ENCODE measurements around the gene LRP5. TPM values are rescaled to one million over a fixed set of nuclear protein-coding genes. Genes with fewer than 3 reads are reported as not detected.

Gene LRP5
- total RNA-seq, 2 donors from 2014 or later: 43.3 to 63.6 TPM

DNA sequence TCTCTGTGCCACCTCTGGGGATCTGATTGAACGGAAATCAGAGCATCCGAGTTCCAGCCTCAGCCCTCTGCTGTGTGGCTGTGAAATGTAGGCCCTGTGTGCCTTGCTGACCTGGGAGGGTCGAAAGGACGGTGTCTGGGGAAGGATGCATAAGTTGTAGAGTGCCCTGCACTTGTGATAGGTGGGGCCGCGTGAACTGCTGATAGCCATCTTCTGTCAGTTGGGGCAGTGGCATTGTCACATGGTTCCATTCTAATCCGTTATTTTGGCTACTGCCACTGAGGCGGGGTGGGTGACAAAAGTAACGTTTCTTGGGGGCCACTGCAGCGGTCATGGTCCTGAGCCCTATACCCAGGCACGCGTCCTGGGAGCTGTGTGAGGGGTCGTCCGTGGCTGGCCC, 63.4 kb downstream of the LRP5 start:
- intact Hi-C loops (cut with DNase I): no loop called here
- no peak for TF ChIP-seq POLR2A (IDR thresholded peaks at IDR 0.05)
- TF ChIP-seq, protein P1, sequence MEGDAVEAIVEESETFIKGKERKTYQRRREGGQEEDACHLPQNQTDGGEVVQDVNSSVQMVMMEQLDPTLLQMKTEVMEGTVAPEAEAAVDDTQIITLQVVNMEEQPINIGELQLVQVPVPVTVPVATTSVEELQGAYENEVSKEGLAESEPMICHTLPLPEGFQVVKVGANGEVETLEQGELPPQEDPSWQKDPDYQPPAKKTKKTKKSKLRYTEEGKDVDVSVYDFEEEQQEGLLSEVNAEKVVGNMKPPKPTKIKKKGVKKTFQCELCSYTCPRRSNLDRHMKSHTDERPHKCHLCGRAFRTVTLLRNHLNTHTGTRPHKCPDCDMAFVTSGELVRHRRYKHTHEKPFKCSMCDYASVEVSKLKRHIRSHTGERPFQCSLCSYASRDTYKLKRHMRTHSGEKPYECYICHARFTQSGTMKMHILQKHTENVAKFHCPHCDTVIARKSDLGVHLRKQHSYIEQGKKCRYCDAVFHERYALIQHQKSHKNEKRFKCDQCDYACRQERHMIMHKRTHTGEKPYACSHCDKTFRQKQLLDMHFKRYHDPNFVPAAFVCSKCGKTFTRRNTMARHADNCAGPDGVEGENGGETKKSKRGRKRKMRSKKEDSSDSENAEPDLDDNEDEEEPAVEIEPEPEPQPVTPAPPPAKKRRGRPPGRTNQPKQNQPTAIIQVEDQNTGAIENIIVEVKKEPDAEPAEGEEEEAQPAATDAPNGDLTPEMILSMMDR (IDR thresholded peaks at IDR 0.05): no peak
- WGBS, 2 donors: 89 to 90% methylated on average over 14 of the region's 14 CpGs
- H3K9me3 ChIP-seq: no peaks in the 10 kb centered on the region
- no peaks in the 10 kb centered on the region for H3K36me3 ChIP-seq (replicated peaks in 1 of 2; ENCODE audit: insufficient read depth in 1 of 2, low read depth in 2 of 2)
- H3K4me3 ChIP-seq: no peak overlapping the region
- no peaks in the 10 kb centered on the region for H3K27me3 ChIP-seq
- no peak overlapping the region for H3K27ac ChIP-seq
- peaks cover 46% of the 10 kb centered on the region for H3K4me1 ChIP-seq
- ATAC-seq (no peak), DNase-seq (no peak)

DNA sequence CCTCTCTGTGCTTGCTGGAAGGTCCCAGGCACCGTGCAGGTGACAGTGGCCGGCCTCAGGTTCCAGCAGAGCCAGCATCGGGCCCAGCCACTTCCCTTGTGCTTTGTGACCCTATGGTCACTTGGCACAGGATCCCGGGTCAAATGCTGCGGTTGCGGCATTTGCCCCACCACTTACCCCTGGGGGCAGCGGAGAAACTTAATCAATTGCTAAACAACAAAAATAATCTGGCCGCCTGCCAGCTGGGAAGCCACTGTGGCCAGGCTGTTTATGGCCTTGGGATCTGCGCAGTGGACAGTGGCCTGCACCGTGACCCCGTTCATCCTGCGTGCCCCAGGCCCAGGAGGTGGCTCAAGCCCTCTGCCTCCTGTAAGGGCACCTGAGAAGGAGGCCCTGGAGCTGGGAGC, 65.0 kb downstream of the LRP5 start:
- H3K4me3 ChIP-seq: no peak overlapping the region
- H3K27me3 ChIP-seq: no peaks in the 10 kb centered on the region
- no peak for ATAC-seq
- H3K4me1 ChIP-seq: peaks cover 48% of the 10 kb centered on the region
- WGBS, 2 donors: 63% methylated on average over 12 of the region's 12 CpGs; no CpG with 5 or more reads in 1 of the 2 donors
- no peak overlapping the region for H3K27ac ChIP-seq
- TF ChIP-seq POLR2A (IDR thresholded peaks at IDR 0.05): no peak
- TF ChIP-seq, protein P1 (IDR thresholded peaks at IDR 0.05): no peak
- no peaks in the 10 kb centered on the region for H3K36me3 ChIP-seq (replicated peaks in 1 of 2; ENCODE audit: insufficient read depth in 1 of 2, low read depth in 2 of 2)
- H3K9me3 ChIP-seq: no peaks in the 10 kb centered on the region
- intact Hi-C loops (cut with DNase I): no loop called here
- DNase-seq: no peak

DNA sequence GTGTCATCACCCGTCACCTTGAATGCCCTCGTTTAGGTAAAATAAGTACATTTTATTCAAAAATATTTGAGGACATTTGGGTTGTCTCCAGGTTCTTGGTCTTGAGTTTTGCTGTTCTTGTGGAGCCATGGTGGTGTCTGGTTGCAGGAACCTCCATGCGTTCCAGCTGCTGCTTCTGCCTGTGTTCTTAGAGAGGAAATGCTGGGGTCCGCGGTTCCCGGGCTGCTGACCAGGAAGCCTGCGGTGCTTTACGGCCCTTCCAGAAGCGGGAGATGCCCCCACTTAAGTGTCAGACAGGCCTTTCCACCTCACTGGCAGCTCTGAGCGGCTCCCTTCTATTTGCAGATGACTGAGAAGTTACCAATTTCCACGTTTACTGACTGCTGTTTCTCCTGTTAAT, 66.8 kb downstream of the LRP5 start:
- 65 to 84% methylated on average over 7 to 11 of the region's 11 CpGs for WGBS, 2 donors
- no peak for ATAC-seq
- TF ChIP-seq, protein P1 (IDR thresholded peaks at IDR 0.05): no peak
- TF ChIP-seq POLR2A (IDR thresholded peaks at IDR 0.05): no peak
- H3K36me3 ChIP-seq (replicated peaks in 1 of 2; ENCODE audit: insufficient read depth in 1 of 2, low read depth in 2 of 2): no peaks in the 10 kb centered on the region
- no peak overlapping the region for H3K27ac ChIP-seq
- H3K27me3 ChIP-seq: no peaks in the 10 kb centered on the region
- no peak for DNase-seq
- no peaks in the 10 kb centered on the region for H3K9me3 ChIP-seq
- no peak overlapping the region for H3K4me3 ChIP-seq
- peaks cover 43% of the 10 kb centered on the region for H3K4me1 ChIP-seq
- intact Hi-C loops (cut with DNase I): no loop called here

DNA sequence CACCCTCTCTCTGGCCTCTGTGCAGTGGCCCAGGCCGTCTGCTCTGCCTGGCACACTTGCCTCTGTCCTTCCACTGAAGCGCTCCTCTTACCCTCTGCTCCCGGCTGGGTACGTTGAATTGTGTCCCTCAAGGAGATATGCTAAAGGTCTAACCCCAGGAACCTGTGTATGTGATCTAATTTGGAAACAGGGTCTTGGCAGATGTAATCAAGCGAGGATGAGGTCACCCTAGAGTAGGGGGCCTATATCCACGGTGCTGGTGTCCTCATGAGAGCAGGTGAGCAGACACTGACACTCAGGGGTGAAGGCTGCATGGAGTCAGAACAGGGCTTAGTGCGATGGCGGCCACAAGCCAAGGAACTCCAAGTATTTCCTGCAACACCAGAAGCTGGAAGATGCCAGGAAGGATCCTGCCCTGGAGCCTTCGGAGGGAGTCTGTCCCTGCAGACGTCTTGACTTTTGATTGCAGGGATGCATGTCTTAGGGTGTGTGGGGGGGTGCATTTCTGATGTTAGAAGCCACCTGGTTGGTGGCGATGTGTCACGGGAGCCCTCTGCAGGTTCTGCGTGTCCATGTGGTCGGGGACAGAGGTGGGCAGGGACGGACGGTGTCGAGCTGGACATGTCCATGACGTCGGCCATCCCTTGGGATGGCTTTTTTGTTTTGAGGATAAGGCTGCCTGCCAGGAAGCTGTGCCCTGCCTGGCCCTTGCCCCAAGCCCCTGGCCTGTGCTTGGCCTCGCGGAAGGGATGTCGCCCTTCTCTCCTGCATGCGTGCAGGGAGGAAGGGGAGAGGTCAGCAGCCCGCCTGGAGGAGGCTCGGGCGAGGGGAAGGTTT, 68.6 kb downstream of the LRP5 start:
- ATAC-seq: peak; percentile 14
- no peak overlapping the region for H3K4me3 ChIP-seq

More for the DNA sequence above, 68.6 kb downstream of the LRP5 start:
- no peak for DNase-seq
- H3K27ac ChIP-seq: peak overlapping the region in 3 of 4 donors; percentile 28 to 54 (median 36)
- 75 to 85% methylated on average over 22 to 26 of the region's 26 CpGs for WGBS, 2 donors
- no peaks in the 10 kb centered on the region for H3K27me3 ChIP-seq
- H3K36me3 ChIP-seq (replicated peaks in 1 of 2; ENCODE audit: insufficient read depth in 1 of 2, low read depth in 2 of 2): no peaks in the 10 kb centered on the region
- TF ChIP-seq, protein P1 (IDR thresholded peaks at IDR 0.05): no peak
- no peak for TF ChIP-seq POLR2A (IDR thresholded peaks at IDR 0.05)
- intact Hi-C loops (cut with DNase I): no loop called here
- H3K4me1 ChIP-seq: peaks cover 34% of the 10 kb centered on the region
- H3K9me3 ChIP-seq: no peaks in the 10 kb centered on the region
